NCI-H2029 (cell line): Measurements from ENCODE around the gene SLC66A2.
"Not testable (repeated sequence)": the region's sequence is repeated elsewhere in the genome, so short reads cannot be mapped to it uniquely, and the experiment has no call there.

Experiments
- DNase-seq: peaks from one replicate; lab custom pipeline; 2025; lab: John Stamatoyannopoulos, UW

Gene SLC66A2

DNA sequence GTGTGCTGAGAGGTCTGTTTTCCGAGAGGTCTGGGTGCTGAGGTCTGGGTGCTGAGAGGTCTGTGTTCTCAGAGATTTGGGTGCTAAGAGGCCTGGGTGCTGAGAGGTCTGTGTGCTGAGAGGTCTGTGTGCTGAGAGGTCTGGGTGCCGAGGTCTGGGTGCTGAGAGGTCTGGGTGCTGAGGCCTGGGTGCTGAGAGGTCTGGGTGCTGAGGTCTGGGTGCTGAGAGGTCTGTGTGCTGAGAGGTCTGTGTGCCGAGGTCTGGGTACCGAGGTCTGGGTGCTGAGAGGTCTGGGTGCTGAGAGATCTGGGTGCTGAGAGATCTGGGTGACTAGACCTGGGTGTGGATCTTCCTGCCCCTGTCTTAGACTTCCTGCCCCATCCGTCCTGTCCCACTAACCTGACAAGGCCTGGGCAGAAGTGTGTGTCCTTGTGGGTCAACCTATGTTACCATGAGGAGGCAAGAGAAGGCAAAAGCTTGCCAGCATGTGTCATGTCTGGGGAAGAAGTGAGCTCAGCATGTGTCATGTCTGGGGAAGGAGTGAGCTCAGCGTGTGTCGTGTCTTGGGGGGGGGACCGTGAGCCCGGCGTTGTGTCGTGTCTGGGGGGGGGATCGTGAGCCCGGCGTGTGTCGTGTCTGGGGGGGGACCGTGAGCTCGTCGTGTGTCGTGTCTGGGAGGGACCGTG, 84.4 kb downstream of the SLC66A2 start:
- DNase-seq, result no peak

DNA sequence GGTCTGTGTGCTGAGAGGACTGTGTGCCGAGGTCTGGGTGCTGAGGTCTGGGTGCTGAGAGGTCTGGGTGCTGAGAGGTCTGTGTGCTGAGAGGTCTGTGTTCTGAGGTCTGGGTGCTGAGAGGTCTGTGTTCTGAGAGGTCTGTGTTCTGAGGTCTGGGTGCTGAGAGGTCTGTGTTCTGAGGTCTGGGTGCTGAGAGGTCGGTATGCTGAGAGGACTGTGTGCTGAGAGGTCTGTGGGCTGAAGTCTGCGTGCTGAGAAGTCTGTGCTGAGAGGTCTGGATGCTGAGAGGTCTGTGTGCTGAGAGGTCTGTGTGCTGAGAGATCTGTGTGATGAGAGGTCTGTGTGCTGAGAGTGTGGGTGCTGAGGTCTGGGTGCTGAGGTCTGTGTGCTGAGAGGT, 85.5 kb downstream of the SLC66A2 start:
- not testable (repeated sequence) for DNase-seq

DNA sequence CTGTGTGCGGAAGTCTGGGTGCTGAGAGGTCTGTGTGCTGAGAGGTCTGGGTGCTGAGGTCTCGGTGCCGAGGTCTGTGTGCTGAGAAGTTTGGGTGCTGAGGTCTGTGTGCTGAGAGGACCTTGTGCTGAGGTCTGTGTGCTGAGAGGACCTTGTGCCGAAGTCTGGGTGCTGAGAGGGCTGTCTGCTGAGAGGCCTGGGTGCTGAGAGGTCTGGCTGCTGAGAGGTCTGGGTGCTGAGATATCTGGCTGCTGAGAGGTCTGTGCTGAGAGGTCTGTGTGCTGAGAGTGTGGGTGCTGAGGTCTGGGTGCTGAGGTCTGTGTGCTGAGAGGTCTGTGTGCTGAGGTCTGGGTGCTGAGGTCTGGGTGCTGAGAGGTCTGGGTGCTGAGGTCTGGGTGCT, 86.5 kb downstream of the SLC66A2 start:
- not testable (repeated sequence) for DNase-seq

DNA sequence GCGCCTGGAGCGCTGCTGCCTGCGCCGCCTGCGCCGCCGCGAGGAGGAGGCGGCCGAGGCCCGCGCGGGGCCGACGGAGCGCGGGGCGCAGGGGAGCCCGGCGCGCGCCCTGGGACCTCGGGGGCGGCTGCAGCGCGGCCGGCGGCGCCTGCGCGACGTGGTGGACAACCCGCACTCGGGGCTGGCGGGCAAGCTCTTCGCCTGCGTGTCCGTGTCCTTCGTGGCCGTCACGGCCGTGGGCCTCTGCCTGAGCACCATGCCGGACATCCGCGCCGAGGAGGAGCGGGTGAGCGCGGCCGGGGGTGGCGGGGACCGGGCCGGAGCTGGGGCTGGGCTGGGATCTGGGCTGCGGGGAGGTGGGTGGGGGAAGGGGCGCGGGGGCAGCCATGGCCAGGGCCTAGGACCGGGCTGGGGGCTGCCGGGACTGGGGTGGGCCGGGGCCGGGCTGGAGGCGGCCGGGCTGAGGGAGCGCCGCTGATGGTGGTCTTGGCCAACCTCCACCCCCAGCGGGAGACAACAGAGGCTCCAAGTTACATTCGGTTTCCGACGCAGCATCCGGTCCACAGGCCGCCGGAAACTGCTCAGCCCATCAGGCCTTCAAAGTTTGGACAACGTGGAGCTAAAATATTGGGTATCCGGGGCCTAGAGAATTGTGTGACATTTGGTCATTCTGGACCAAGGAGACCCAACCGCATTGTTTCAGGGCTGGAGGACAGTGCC, 87.3 kb downstream of the SLC66A2 start:
- no peak for DNase-seq

DNA sequence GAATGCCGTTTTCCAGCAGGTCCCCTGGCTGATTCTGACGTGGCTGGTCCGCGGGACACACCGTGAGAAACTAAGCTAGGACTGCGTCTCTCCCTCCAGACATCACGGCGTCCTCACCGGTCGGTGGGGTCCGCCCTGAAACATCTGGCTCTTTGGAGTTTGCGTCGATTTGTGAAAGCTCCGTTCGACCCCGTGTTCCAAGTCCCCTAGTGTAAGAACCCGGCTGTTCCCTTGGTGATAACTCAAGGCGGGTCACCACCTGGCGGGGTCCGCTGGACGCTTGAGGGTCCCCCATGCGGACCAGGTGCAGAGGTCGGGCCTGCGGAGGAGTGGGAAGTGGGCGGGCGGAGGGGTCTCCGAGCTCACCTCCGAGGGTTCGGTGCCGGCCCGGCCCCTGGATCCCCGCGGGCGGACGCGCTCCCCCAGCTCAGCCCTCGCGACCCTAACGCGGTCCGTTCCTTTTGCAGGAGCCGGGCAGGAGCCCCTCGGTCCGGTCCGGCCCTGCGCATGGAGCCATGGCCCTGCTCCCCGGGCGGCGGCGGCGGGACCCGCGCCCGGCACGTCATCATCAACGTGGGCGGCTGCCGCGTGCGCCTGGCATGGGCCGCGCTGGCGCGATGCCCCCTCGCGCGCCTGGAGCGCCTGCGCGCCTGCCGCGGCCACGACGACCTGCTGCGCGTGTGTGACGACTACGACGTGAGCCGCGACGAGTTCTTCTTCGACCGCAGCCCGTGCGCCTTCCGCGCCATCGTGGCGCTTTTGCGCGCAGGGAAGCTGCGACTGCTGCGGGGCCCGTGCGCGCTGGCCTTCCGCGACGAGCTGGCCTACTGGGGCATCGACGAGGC, 88.1 kb downstream of the SLC66A2 start:
- DNase-seq, result no peak

DNA sequence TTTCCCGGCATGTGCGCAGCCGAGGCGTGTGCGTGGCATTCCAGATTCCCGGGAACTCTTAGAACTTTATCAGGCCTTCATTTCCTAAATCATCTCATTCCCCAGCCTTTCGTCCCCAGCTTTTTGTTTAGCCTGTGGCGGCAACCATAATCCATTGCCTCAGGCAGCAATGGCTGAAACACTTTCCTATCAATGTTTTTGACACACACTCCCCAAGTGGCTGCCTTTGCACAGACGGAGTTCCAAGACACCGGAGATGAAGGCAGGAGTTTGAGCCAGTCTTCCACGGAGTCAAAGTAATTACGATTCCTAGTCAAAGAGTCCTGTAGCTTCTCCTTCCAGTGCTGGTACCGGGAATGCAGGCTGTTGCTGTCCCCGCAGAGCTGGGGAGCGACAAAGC, 88.9 kb downstream of the SLC66A2 start:
- DNase-seq, result no peak

DNA sequence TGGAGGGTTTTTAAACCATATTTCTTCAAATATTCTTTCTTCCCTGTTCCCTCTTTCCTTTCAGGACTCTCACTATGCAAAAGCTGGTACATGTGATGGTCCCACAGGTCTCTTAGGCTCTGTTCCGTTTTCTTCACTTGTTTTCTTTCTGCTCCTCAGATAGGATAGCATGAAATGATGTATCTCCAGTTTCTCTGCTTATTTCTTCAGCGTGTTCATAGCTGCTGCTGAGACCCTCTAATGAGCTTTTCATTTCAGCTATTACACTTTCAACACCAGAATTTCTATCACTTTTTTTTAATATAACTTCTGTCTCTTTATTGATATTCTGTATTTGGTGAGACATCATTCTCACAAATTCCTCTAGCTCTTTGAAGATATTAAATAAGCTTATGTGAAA, 89.8 kb downstream of the SLC66A2 start:
- no peak for DNase-seq

DNA sequence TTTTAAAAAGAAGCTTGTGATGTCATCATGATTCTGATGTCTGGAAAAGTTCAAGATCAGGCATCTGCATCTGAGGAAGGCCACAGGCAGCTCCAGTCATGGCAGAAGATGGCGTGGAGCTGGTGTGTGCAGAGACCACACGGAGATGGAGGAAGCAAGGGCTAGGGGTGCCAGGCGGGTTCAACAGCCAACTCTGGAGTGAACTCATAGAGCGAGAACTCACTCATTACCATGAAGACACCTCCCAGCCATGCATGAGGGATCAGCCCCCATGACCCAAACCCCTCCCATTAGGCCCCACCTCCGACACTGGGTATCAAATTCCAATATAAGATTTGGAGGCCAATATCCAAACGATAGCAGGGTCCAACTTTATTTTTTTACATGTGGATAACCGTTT, 92.1 kb downstream of the SLC66A2 start:
- no peak for DNase-seq

DNA sequence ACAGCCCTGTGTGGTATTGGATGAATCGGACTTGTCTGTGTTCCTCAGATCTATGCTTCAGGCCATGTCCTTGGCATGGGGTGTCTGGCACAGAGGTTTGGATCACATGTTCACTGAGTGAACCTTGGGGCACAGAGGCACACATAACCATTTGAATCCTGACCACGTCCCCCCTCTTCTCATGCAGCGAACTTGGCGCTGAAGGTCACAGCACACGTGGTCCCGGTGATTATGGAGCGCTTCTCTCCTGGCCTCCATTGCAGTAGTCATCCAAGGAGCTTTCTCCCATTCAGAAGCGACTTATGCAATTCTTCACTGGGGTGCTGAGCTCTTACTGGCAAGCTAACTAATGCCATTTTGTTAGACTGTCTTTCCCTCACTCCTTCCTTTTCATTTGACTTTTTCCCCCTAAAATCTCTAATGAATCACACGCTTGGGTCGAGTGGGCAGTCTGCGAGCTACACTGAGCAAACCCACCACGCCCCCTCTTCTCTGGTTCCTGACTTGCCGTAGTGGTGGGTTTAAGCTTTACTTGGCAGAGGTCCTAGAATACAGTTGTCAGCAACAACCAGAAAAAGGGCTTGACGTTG, 94.3 kb downstream of the SLC66A2 start:
- DNase-seq, result no peak

DNA sequence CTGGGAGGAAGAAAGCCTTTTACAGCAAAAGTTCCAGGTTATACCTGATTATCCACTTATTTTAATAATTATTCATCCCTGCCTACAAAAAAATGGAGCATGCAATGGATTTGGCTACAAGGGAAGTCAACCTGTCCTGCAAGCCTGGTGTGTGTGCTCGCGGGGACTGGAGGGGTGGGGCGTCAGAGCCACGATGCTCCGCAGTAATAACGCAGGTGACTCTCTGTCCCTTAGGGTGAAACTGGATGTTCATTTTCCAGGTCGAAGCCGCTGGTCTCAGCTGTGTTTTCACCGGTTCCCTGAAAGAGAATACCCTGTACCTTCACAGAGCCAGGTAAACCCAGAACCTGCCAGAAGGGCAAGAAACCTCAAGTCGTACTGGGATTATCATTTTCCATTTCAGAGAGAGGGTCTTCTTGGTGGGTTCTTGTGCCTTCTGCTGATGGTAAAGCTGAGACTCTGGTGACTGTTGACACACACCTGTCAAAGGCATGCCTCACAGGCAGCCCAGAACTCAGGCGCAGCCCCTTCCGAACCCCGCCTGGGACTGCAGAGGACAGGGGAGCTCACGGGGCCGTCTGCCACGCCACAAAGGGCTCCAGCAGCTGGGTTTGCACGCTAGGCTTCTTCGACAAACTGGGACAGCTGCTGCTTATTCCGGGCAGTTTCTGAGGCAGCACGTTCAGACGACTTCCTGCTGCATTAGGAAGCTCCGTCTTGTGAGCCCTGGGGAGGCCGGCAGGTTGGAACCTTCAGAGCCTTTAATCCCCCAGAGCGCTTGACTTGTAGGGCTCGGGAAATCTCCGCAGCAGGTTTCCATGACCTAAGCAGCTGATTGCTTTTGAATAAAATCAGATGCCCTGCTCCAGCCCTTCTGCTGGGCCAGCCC, 95.1 kb downstream of the SLC66A2 start:
- DNase-seq, result no peak

DNA sequence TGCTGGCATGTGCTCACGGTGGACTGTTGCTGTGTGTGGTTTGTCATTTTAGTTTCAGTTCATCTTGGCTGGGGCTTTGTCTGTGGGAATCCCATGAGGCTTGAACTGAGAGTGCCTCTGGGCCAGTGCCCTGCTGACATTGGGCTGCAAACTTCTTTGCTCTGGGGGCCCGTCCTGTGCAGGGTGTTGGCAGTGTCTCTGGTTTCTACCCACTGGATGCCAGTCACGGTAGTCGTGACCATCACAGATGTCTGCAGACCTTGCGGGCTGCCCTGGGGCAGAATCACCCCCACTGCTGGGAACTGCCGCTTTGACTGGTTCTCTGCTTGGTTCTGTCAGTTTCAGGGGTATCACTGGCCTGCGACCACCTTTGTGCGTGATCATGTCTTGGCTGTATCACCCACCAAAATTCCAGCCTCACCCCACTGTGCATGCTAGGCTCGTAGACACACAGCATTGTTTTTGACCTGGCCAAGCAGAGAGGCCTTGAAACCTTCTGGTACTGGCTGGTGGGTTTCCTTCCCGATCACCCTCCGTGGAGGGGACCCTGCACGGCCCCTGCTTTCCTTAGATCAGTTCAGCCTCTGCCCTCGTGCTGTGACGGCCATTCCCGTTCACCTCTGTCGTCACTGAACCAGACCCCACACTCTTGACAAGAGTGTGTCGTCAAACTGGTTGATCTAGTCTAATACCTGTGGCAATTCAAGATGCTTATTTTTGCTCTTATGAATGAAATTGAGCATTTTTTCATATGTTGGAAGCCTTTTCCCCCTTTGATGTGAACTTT, 96.1 kb downstream of the SLC66A2 start:
- no peak for DNase-seq

DNA sequence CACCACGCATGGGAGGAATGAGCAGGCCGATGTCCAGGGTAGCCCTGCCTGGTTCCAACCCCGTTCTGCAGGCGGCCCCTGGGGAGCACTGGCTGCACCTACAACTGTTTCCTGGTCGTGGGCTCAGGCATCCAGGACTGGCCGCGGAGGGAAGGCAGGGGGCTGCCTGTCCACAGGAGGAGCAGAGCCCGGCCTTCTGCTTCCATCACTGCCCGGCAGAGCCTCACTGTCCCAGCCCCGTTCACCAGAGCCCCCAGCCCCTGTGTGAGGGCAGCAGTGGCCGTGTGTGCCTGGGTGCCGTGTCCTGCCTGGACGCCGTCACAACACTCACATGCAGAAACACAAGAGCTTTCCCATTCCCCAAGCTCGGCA, 97.5 kb downstream of the SLC66A2 start:
- DNase-seq, result no peak

DNA sequence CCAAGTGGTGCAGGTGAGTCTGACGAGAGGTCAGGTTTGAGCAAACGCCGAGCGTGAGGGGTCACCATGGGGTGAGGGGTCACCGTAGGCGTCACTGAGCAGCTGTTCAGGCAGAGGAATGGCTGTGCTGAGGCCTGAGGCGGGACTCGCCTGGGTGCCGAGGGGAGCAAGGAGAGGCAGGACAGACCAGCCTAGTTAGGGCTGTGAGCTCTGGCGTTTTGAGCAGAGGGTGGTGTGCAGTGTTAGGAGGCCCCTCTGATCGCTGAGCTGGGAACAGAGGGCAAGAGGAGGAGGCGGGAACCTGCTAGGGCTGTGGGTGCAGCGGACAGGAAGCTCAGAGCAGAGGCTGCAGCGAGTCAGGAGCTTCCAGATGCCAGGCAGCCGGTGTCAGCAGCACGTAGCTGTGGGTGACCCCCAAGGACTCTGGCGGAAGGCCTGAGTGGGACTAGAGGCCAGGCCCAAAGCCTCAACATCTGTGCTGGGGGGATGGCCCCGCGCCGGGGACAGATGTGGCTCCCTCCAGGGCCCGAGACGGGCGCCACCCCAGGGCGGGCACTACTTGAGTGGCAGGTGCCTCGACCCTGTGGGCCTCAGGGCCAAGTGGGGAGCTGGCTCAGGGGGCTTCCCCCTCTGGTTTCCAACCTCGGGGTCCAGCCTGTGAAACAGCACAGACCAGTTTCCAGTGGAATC, 98.0 kb downstream of the SLC66A2 start:
- no peak for DNase-seq

DNA sequence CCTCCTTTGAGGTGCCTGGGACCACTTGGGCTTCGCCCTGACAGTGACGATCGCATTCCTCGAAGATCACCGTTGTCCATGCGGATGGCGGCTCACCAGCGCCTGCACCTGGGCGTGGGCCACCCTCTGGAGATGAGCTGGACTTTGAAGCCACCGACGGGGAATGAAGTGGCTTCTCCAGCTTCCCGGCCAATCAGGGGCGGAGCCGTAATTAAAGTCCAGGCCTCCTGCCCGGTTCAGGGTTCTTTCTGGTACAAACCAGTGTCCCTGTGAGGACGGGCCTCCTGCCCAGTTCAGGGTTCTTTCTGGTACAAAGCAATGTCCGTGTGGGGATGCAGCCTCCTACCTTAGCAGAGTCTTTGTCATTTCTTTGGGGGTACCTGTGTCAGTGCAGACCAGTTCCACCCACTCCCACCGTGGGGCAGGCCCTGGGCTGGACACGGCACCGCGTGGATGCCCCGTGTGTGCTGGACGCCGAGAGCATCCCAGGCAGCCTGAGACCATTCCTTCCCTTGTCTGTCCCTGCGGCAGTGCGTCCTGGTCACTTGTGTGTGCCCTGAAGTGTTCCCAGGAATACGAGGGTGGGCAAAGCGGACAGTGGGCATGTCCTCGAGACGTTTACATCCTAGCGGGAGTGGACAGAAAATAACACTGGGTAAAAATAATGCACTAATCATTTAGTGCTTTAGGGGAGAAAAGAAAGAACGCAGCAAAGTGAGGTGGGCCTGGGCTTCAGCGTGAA, 98.7 kb downstream of the SLC66A2 start:
- DNase-seq, result no peak
